ENCODE results near the gene DVL3. TPM values are rescaled to one million over a fixed set of nuclear protein-coding genes. Genes with fewer than 3 reads are reported as not detected.
A peak's percentile ranks its signal among the peaks of the same experiment; 100 is the strongest.

The DVL3 gene
- polyA plus RNA-seq, 1 donor from 2014 or later, result 78.9 TPM

- Histone ChIP-seq H2AFZ (ENCODE audit: low read depth, low read length) (no peak overlapping the region), H3K4me3 (ENCODE audit: low read length) (no peak overlapping the region), H4K20me1 (ENCODE audit: insufficient read depth) (no peaks in the 10 kb centered on the region), H3K36me3 (ENCODE audit: insufficient read depth, low read length) (no peaks in the 10 kb centered on the region), H3K79me2 (replicated peaks; ENCODE audit: insufficient read depth, low read length) (peaks cover 22% of the 10 kb centered on the region), H3K4me2 (ENCODE audit: low read length) (no peak overlapping the region), H3K9ac (ENCODE audit: low read length) (no peak overlapping the region), H3K9me3 (ENCODE audit: low read length) (no peaks in the 10 kb centered on the region), H3F3A (ENCODE audit: insufficient read depth, low read length, poor library complexity, severe bottlenecking) (peaks cover 3% of the 10 kb centered on the region), H3K27ac (ENCODE audit: low read length) (no peak overlapping the region), H3K27me3 (ENCODE audit: insufficient read depth, low read depth, low read length) (no peaks in the 10 kb centered on the region), H3K9me2 (ENCODE audit: insufficient read depth, low read length) (no peaks in the 10 kb centered on the region)
- no peak for TF ChIP-seq SMC3 (conservative IDR thresholded peaks at IDR 0.05; ENCODE audit: poor library complexity)
- no peak for TF ChIP-seq TAF1 (IDR thresholded peaks at IDR 0.05; ENCODE audit: low read depth)
- TF ChIP-seq REST (IDR thresholded peaks at IDR 0.05; ENCODE audit: borderline replicate concordance), result no peak
- no peak for TF ChIP-seq EP300 (conservative IDR thresholded peaks at IDR 0.05; ENCODE audit: poor library complexity, severe bottlenecking)
- TF ChIP-seq POLR2AphosphoS5 (IDR thresholded peaks at IDR 0.05), result no peak
- no peak for TF ChIP-seq RAD21 (conservative IDR thresholded peaks at IDR 0.05)
- no peak for TF ChIP-seq MXI1 (conservative IDR thresholded peaks at IDR 0.05; ENCODE audit: poor library complexity, severe bottlenecking)
- TF ChIP-seq EZH2 (IDR thresholded peaks at IDR 0.05; ENCODE audit: borderline replicate concordance, insufficient read depth, low read length, poor library complexity, severe bottlenecking), result no peak
- no peak for TF ChIP-seq CTCF (IDR thresholded peaks at IDR 0.05; ENCODE audit: poor library complexity, severe bottlenecking)
Observed at GRCh38 chr3:184132945-184133344, 22.2 kb upstream of the DVL3 start.

- Histone ChIP-seq H3F3A (ENCODE audit: insufficient read depth, low read length, poor library complexity, severe bottlenecking) (peaks cover 3% of the 10 kb centered on the region), H3K9ac (ENCODE audit: low read length) (peak overlapping the region; percentile 81), H3K79me2 (replicated peaks; ENCODE audit: insufficient read depth, low read length) (peaks cover 24% of the 10 kb centered on the region), H3K9me3 (ENCODE audit: low read length) (no peaks in the 10 kb centered on the region), H3K4me2 (ENCODE audit: low read length) (peak overlapping the region; percentile 97), H3K27ac (ENCODE audit: low read length) (peak overlapping the region; percentile 79), H3K27me3 (ENCODE audit: insufficient read depth, low read depth, low read length) (no peaks in the 10 kb centered on the region), H2AFZ (ENCODE audit: low read depth, low read length) (peak overlapping the region; percentile 58), H3K4me3 (ENCODE audit: low read length) (peak overlapping the region; percentile 75), H3K9me2 (ENCODE audit: insufficient read depth, low read length) (no peaks in the 10 kb centered on the region), H4K20me1 (ENCODE audit: insufficient read depth) (no peaks in the 10 kb centered on the region), H3K36me3 (ENCODE audit: insufficient read depth, low read length) (no peaks in the 10 kb centered on the region)
- TF ChIP-seq MXI1 (conservative IDR thresholded peaks at IDR 0.05; ENCODE audit: poor library complexity, severe bottlenecking) (peak; percentile 94), CTCF (IDR thresholded peaks at IDR 0.05; ENCODE audit: poor library complexity, severe bottlenecking) (no peak)
Observed at GRCh38 chr3:184133840-184134745, 21.1 kb upstream of the DVL3 start.

Data from neural cell (in vitro differentiated cells).